Measurements from ENCODE around the gene ANKRD40CL.

DNA sequence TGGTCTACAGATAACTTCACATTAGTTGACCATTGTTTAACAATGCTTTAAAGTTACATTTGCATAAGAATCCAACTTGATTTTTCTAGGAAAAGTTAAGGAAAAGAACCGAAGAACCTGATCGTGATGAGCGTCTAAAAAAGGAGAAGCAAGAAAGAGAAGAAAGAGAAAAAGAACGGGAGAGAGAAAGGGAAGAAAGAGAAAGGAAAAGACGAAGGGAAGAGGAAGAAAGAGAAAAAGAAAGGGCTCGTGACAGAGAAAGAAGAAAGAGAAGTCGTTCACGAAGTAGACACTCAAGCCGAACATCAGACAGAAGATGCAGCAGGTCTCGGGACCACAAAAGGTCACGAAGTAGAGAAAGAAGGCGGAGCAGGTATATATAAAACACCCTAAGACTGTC, 21.7 kb downstream of the ANKRD40CL start:
- TF ChIP-seq, protein P1, sequence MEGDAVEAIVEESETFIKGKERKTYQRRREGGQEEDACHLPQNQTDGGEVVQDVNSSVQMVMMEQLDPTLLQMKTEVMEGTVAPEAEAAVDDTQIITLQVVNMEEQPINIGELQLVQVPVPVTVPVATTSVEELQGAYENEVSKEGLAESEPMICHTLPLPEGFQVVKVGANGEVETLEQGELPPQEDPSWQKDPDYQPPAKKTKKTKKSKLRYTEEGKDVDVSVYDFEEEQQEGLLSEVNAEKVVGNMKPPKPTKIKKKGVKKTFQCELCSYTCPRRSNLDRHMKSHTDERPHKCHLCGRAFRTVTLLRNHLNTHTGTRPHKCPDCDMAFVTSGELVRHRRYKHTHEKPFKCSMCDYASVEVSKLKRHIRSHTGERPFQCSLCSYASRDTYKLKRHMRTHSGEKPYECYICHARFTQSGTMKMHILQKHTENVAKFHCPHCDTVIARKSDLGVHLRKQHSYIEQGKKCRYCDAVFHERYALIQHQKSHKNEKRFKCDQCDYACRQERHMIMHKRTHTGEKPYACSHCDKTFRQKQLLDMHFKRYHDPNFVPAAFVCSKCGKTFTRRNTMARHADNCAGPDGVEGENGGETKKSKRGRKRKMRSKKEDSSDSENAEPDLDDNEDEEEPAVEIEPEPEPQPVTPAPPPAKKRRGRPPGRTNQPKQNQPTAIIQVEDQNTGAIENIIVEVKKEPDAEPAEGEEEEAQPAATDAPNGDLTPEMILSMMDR (conservative IDR thresholded peaks at IDR 0.05; ENCODE audit: low read length), result no peak
- TF ChIP-seq EZH2phosphoT487 (IDR thresholded peaks at IDR 0.05; ENCODE audit: borderline replicate concordance), result no peak
